Measurements from ENCODE around the gene PACRG.

- no peak for TF ChIP-seq SMC3 (IDR thresholded peaks at IDR 0.05; ENCODE audit: low read depth, low read length)
- no peak for TF ChIP-seq CTCF (conservative IDR thresholded peaks at IDR 0.05; ENCODE audit: low read depth, low read length)
- TF ChIP-seq RCOR1 (IDR thresholded peaks at IDR 0.05; ENCODE audit: insufficient replicate concordance, low read length) = no peak
- TF ChIP-seq POLR2A (IDR thresholded peaks at IDR 0.05; ENCODE audit: low read depth, low read length) = no peak
- no peak for TF ChIP-seq RAD21 (IDR thresholded peaks at IDR 0.05; ENCODE audit: low read length)
- TF ChIP-seq MXI1 (IDR thresholded peaks at IDR 0.05; ENCODE audit: borderline replicate concordance, low read depth, low read length) = no peak
- TF ChIP-seq CEBPB (IDR thresholded peaks at IDR 0.05; ENCODE audit: low read depth, low read length) = no peak
- TF ChIP-seq USF2 (IDR thresholded peaks at IDR 0.05; ENCODE audit: low read depth, low read length) = no peak
- TF ChIP-seq MAFK (IDR thresholded peaks at IDR 0.05; ENCODE audit: low read depth, low read length) = no peak
- no peak for TF ChIP-seq FOS (IDR thresholded peaks at IDR 0.05; ENCODE audit: low read depth, low read length)
- TF ChIP-seq RFX5 (IDR thresholded peaks at IDR 0.05; ENCODE audit: low read depth, low read length) = no peak
Measured at GRCh38 chr6:163319609-163320366, 592.0 kb downstream of the PACRG start.
